GM18526 (cell line): Measurements from ENCODE around the gene NCKAP5.

Experiments used
- POLR2A ChIP-seq: IDR thresholded peaks from 3 replicates; pipeline ENCODE4 v1.6.1; 2011; ENCODE audit not compliant: insufficient read length; ENCODE audit errors: extremely low read depth

The NCKAP5 gene

GRCh38 chr2:133496501-133497269, 71.6 kb downstream of the NCKAP5 start:
- TF ChIP-seq POLR2A, result no peak

- TF ChIP-seq POLR2A, result no peak
Observed at GRCh38 chr2:133495226-133495625, 73.0 kb downstream of the NCKAP5 start.

GRCh38 chr2:133492719-133493380, 75.4 kb downstream of the NCKAP5 start:
- TF ChIP-seq POLR2A, result no peak

GRCh38 chr2:133490411-133490980, 77.8 kb downstream of the NCKAP5 start:
- no peak for TF ChIP-seq POLR2A

GRCh38 chr2:133489641-133490410, 78.4 kb downstream of the NCKAP5 start:
- TF ChIP-seq POLR2A, result no peak

GRCh38 chr2:133489146-133489545, 79.1 kb downstream of the NCKAP5 start:
- no peak for TF ChIP-seq POLR2A

GRCh38 chr2:133486771-133487191, 81.5 kb downstream of the NCKAP5 start:
- TF ChIP-seq POLR2A, result no peak

- no peak for TF ChIP-seq POLR2A
Observed at GRCh38 chr2:133485868-133486267, 82.4 kb downstream of the NCKAP5 start.

GRCh38 chr2:133484784-133485183, 83.5 kb downstream of the NCKAP5 start:
- no peak for TF ChIP-seq POLR2A

- no peak for TF ChIP-seq POLR2A
Observed at GRCh38 chr2:133484106-133484505, 84.2 kb downstream of the NCKAP5 start.

- TF ChIP-seq POLR2A, result no peak
Observed at GRCh38 chr2:133483181-133483580, 85.1 kb downstream of the NCKAP5 start.

GRCh38 chr2:133480707-133481429, 87.4 kb downstream of the NCKAP5 start:
- no peak for TF ChIP-seq POLR2A

- TF ChIP-seq POLR2A, result no peak
Observed at GRCh38 chr2:133477616-133477990, 90.7 kb downstream of the NCKAP5 start.

GRCh38 chr2:133476931-133477615, 91.2 kb downstream of the NCKAP5 start:
- no peak for TF ChIP-seq POLR2A

- no peak for TF ChIP-seq POLR2A
Observed at GRCh38 chr2:133476286-133476685, 92.0 kb downstream of the NCKAP5 start.

GRCh38 chr2:133475610-133476009, 92.7 kb downstream of the NCKAP5 start:
- no peak for TF ChIP-seq POLR2A
